IMR-90 (cell line): ENCODE results near the gene ATP1A3.

Experiments
- BHLHE40 ChIP-seq: fragments of 150-350 bp; IDR thresholded peaks from 2 replicates; pipeline ENCODE4 v1.6.1; 2016; ENCODE audit warnings: mild to moderate bottlenecking, low read depth, low read length
- CTCF ChIP-seq: conservative IDR thresholded peaks from 2 replicates; pipeline ENCODE4 v1.5.1; 2012; ENCODE audit warnings: mild to moderate bottlenecking, low read depth, low read length, improper control_type of control experiment
- ELK1 ChIP-seq: fragments of 150-350 bp; IDR thresholded peaks from 2 replicates; pipeline ENCODE4 v1.6.1; 2016; ENCODE audit warnings: low read depth, mild to moderate bottlenecking, low read length, moderate library complexity, borderline replicate concordance
- MAFK ChIP-seq: IDR thresholded peaks from 2 replicates; pipeline ENCODE4 v1.6.1; 2012; ENCODE audit warnings: low read depth, low read length, improper control_type of control experiment
- POLR2A ChIP-seq: IDR thresholded peaks from 2 replicates; pipeline ENCODE4 v1.6.1; 2012; ENCODE audit warnings: mild to moderate bottlenecking, low read depth, low read length

- TF ChIP-seq CTCF (no peak), MAFK (no peak), POLR2A (no peak), ELK1 (no peak), BHLHE40 (no peak)
Observed at GRCh38 chr19:42030645-42031440, 36.8 kb upstream of the ATP1A3 start.
